GM18909 (cell line): ENCODE data around the gene GSTK1.
"Not testable (repeated sequence)": the region's sequence is repeated elsewhere in the genome, so short reads cannot be mapped to it uniquely, and the experiment has no call there.

Experiments
- ATAC-seq: cut with Tn5 transposase; IDR thresholded peaks from one replicate; pipeline ENCODE4 v1.9.1; 2021; ENCODE audit warnings: mild to moderate bottlenecking; ENCODE audit not compliant: unreplicated experiment, poor library complexity

The GSTK1 gene

DNA sequence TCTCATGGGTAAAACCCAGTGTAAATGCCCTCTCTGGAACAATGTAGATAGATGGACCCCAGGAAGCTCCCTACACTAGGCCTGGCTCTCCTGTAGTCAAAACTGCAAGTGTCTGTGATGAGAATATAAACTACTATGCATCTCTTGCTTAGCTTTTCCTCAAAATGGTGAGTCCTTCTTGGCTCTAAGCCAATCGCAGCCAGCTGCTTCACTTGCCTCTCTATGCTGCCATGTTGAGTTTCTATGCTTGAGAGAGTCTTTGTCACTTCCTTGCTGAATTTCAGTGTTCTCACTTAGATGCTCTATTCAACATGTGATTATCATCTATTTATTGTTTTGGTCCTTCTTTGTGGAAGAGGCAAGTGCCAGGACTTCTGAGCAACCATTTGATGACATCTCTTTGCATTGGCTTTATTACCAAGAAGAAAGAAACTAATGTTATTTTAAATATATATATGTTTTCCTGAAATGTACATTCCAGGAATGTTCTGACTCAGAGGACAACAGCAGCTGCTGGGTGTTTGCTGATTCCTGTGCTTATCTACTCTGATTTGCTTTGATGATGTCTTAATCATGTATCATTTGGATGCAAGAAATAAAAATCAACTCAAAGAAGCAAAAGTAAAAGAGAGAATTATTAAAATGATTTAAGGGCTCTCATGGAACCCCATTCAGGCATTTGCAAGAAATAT lies 24.8 kb upstream of the GSTK1 start:
- no peak for ATAC-seq

GRCh38 chr7:143239813-143240212 lies 23.4 kb upstream of the GSTK1 start:
- ATAC-seq = no peak

GRCh38 chr7:143240291-143241168 lies 22.7 kb upstream of the GSTK1 start:
- ATAC-seq = peak; percentile 95

GRCh38 chr7:143242306-143242705 lies 20.9 kb upstream of the GSTK1 start:
- ATAC-seq = no peak

GRCh38 chr7:143243111-143243510 lies 20.1 kb upstream of the GSTK1 start:
- no peak for ATAC-seq

- no peak for ATAC-seq
Observed at GRCh38 chr7:143243614-143244013, 19.6 kb upstream of the GSTK1 start.

DNA sequence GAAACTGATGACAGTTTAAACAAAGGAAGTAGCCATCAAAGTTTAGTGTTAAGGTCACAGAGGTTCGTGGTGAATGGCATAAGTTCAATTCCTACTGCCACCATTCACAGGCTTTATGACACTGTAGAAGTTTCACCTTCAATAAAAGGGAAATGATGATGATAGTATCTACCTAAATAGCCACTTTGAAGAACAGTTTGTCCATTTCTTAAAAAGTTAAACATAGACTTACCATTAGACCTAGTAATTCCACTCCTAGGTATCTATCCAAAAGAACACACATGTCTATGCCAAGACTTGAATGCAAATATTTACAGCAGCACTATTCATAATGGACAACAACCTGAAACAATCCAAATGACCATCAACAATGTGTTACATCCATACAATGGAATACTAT lies 18.9 kb upstream of the GSTK1 start:
- ATAC-seq = no peak

GRCh38 chr7:143245123-143245522 lies 18.1 kb upstream of the GSTK1 start:
- no peak for ATAC-seq

DNA sequence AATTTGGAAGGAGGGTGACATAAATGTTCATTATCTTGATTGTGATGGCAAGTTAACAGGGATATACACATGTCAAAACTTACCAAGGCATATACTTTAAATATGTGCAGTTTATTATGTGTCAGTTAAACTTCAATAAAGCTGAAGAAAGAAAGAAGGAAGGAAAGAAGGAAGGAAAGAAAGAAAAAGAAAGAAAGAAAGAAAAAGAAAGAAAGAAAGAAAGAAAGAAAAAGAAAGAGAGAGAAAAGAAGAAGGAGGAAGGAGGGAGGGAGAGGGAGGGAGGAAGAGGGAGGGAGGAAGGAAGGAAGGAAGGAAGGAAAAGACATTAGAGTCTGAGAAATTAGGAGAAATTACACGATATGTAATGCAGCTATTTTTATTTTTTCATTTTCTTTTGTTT lies 15.9 kb upstream of the GSTK1 start:
- no peak for ATAC-seq

DNA sequence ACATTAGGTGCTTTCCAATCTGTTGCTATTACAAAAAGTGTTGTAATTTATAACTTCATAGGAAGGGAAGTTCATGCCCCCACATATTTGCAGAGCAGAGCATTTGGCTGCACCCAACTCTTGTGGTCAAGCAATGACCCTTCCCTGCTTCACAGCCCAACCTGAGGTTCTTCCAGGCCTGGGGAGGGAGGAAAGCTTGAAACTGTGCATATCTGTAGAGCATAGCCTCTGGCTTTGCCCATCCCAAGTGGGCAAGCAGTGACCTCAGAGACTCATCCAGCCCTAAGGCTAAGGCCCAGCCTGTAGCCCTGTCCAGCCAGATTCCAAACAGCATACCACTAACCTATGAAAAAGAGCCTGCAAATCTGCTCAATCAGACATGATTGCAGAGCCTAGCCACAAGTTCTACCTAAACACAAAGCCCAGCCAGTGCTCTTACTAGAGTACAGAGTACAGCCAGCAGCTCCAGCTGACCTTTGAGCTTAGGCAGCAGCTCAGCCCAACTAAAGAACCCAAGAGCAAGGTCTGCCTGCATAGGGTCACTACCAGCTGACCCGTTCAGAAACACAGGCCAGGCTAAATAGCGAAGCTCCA lies 14.4 kb upstream of the GSTK1 start:
- ATAC-seq = no peak

GRCh38 chr7:143250199-143250598 lies 13.0 kb upstream of the GSTK1 start:
- ATAC-seq = no peak

DNA sequence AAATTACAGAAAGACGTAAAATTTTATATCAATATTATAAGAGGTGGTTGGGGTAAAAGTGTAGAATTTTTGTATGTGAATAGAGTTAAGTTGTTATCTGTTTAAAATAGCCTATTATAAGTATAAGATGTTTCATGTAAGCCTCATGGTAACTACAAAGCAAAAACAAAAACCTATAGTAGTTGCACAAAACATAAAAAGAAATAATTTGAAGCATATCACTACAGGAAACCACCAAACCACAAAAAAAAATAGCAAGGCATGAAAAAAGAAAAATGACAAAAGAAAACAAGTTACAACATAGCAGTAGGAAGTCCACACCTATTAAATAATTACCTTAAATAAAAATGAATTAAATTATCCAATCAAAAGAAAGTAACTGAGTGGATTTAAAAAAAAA lies 12.4 kb upstream of the GSTK1 start:
- no peak for ATAC-seq

GRCh38 chr7:143252006-143252405 lies 11.2 kb upstream of the GSTK1 start:
- no peak for ATAC-seq

- ATAC-seq = no peak
Observed at GRCh38 chr7:143255564-143255963, 7.7 kb upstream of the GSTK1 start.

GRCh38 chr7:143256325-143256724 lies 6.9 kb upstream of the GSTK1 start:
- ATAC-seq = no peak

DNA sequence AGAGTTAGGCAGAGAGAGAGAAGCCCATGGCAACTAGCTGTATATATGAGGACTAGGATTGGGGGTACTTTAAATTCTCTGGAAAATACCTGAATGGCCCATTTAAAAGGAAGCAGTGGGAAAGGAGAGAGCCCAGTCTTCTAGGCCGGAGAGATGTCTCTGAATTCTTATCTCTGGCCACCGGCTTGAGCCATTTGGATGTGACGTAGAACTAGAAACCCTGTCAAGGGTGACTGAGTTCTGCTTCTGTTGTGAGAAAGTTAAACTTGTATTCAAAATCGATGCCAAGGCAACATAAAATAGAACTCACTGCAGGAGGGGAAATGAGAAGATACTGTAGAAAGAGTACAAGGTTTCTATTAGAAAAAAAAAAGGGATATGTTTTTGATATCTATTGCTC lies 6.3 kb upstream of the GSTK1 start:
- ATAC-seq = peak; percentile 88

DNA sequence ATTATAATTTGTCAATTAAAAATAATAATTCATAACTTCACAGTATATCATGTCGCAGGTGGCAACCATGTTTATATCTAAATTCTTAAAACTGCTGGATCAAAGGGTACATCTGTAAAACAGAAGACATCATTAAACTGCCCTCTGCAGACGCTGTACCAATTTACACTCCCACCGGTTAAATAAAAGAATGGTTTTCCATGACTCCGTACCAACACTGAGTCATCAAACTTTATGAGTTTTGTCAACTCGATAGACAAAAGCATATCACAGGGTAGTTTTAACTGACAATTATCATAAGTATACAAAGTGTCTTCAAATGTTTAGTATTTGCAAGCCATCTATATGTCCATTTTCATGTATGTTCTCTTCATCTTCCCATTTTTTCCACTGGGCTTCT lies 5.7 kb upstream of the GSTK1 start:
- ATAC-seq = no peak

DNA sequence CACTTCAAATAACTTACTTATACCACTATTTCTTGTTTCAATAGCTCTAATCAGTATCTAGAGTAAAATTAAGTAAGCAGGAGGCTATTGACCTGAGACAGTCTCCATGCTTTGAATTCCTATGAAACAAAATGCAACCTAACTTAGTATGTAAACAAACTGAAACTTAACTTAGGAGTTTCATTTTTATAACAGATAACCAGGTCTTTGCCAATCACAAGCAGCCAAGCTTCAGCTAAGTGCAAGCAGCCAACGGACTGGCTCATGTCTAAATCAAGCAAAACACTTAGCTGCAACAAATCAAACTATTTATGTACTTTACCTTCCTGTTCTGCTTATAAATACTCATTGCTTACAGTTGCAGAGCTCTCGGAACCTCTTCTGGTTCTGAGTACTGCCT lies 4.4 kb upstream of the GSTK1 start:
- peak; percentile 30 for ATAC-seq

GRCh38 chr7:143259765-143260164 lies 3.5 kb upstream of the GSTK1 start:
- no peak for ATAC-seq

- no peak for ATAC-seq
Observed at GRCh38 chr7:143261901-143262300, 1.3 kb upstream of the GSTK1 start.

GRCh38 chr7:143264196-143264568 lies 941 bp downstream of the GSTK1 start:
- ATAC-seq = not testable (repeated sequence)
